Measurements from ENCODE around the gene PPP2R5A. TPM values are rescaled to one million over a fixed set of nuclear protein-coding genes. Genes with fewer than 3 reads are reported as not detected.

The PPP2R5A gene
- total RNA-seq, 1 donor from 2014 or later, result 10.7 TPM

- Mint-ChIP-seq H3K4me3 (no peak overlapping the region), H3K27me3 (ENCODE audit: low read depth) (no peaks in the 10 kb centered on the region), H3K36me3 (no peaks in the 10 kb centered on the region), H3K9me3 (no peaks in the 10 kb centered on the region), H3K4me1 (peaks cover 29% of the 10 kb centered on the region), H3K27ac (no peak overlapping the region)
- TF ChIP-seq, protein P1, sequence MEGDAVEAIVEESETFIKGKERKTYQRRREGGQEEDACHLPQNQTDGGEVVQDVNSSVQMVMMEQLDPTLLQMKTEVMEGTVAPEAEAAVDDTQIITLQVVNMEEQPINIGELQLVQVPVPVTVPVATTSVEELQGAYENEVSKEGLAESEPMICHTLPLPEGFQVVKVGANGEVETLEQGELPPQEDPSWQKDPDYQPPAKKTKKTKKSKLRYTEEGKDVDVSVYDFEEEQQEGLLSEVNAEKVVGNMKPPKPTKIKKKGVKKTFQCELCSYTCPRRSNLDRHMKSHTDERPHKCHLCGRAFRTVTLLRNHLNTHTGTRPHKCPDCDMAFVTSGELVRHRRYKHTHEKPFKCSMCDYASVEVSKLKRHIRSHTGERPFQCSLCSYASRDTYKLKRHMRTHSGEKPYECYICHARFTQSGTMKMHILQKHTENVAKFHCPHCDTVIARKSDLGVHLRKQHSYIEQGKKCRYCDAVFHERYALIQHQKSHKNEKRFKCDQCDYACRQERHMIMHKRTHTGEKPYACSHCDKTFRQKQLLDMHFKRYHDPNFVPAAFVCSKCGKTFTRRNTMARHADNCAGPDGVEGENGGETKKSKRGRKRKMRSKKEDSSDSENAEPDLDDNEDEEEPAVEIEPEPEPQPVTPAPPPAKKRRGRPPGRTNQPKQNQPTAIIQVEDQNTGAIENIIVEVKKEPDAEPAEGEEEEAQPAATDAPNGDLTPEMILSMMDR (IDR thresholded peaks at IDR 0.05; ENCODE audit: unreplicated experiment), result no peak
- DNase-seq (ENCODE audit: low spot score in 2 of 2, unreplicated experiment in 2 of 2), result no peak
These were observed 3.4 kb downstream of the PPP2R5A start for GRCh38 chr1:212288615-212289014.

- no peaks in the 10 kb centered on the region for H3K27me3 Mint-ChIP-seq (ENCODE audit: low read depth)
- TF ChIP-seq, protein P1 (IDR thresholded peaks at IDR 0.05; ENCODE audit: unreplicated experiment), result no peak
- H3K4me3 Mint-ChIP-seq, result no peak overlapping the region
- H3K27ac Mint-ChIP-seq, result no peak overlapping the region
- no peaks in the 10 kb centered on the region for H3K9me3 Mint-ChIP-seq
- H3K36me3 Mint-ChIP-seq, result no peaks in the 10 kb centered on the region
- DNase-seq (ENCODE audit: low spot score in 2 of 2, unreplicated experiment in 2 of 2), result no peak
- H3K4me1 Mint-ChIP-seq, result peaks cover 29% of the 10 kb centered on the region
These were observed 4.3 kb downstream of the PPP2R5A start for GRCh38 chr1:212289262-212290077.

- H3K9me3 Mint-ChIP-seq, result no peaks in the 10 kb centered on the region
- TF ChIP-seq, protein P1 (IDR thresholded peaks at IDR 0.05; ENCODE audit: unreplicated experiment), result no peak
- DNase-seq (ENCODE audit: low spot score in 2 of 2, unreplicated experiment in 2 of 2), result no peak
- no peak overlapping the region for H3K27ac Mint-ChIP-seq
- H3K4me1 Mint-ChIP-seq, result peaks cover 26% of the 10 kb centered on the region
- H3K27me3 Mint-ChIP-seq (ENCODE audit: low read depth), result no peaks in the 10 kb centered on the region
- H3K4me3 Mint-ChIP-seq, result no peak overlapping the region
- no peaks in the 10 kb centered on the region for H3K36me3 Mint-ChIP-seq
These were observed 5.4 kb downstream of the PPP2R5A start for GRCh38 chr1:212290608-212291007.

GRCh38 chr1:212291505-212292134 is 6.4 kb downstream of the PPP2R5A start:
- TF ChIP-seq, protein P1 (IDR thresholded peaks at IDR 0.05; ENCODE audit: unreplicated experiment), result no peak
- DNase-seq (ENCODE audit: low spot score in 2 of 2, unreplicated experiment in 2 of 2), result no peak
- no peaks in the 10 kb centered on the region for H3K27me3 Mint-ChIP-seq (ENCODE audit: low read depth)
- no peaks in the 10 kb centered on the region for H3K36me3 Mint-ChIP-seq
- H3K9me3 Mint-ChIP-seq, result no peaks in the 10 kb centered on the region
- no peak overlapping the region for H3K4me3 Mint-ChIP-seq
- peaks cover 24% of the 10 kb centered on the region for H3K4me1 Mint-ChIP-seq
- no peak overlapping the region for H3K27ac Mint-ChIP-seq

GRCh38 chr1:212292250-212293105 is 7.3 kb downstream of the PPP2R5A start:
- TF ChIP-seq, protein P1 (IDR thresholded peaks at IDR 0.05; ENCODE audit: unreplicated experiment), result no peak
- DNase-seq (ENCODE audit: low spot score in 2 of 2, unreplicated experiment in 2 of 2), result no peak
- no peak overlapping the region for H3K4me3 Mint-ChIP-seq
- H3K9me3 Mint-ChIP-seq, result no peaks in the 10 kb centered on the region
- H3K27me3 Mint-ChIP-seq (ENCODE audit: low read depth), result no peaks in the 10 kb centered on the region
- H3K4me1 Mint-ChIP-seq, result peaks cover 15% of the 10 kb centered on the region
- H3K27ac Mint-ChIP-seq, result no peak overlapping the region
- H3K36me3 Mint-ChIP-seq, result no peaks in the 10 kb centered on the region
